Keratinocyte (primary cell): Measurements from ENCODE around the gene TNC. TPM values are rescaled to one million over a fixed set of nuclear protein-coding genes. Genes with fewer than 3 reads are reported as not detected.

Experiments used
- DNase-seq: peaks from one replicate; pipeline ENCODE4 v3.0.0-alpha.2; 2011; ENCODE audit warnings: low read depth, missing footprints, low spot score
- FAIRE-seq: peaks from 2 replicates; lab custom pipeline; 2011; peaks lifted over from hg19 to GRCh38; lab: Jason Lieb, UNC
- H2AFZ ChIP-seq: 2 replicates; pipeline ENCODE4 v1.6.0; 2012; ENCODE audit warnings: low read length, control low read depth, inconsistent platforms; ENCODE audit not compliant: control insufficient read depth
- H3K27ac ChIP-seq: 2 replicates; pipeline ENCODE4 v1.5.1; 2011; ENCODE audit warnings: low read length; ENCODE audit not compliant: control insufficient read depth, insufficient read depth
- H3K27me3 ChIP-seq: 3 replicates; pipeline ENCODE4 v1.6.0; 2011; ENCODE audit warnings: low read length; ENCODE audit not compliant: control insufficient read depth, insufficient read depth; ENCODE audit errors: extremely low read depth
- H3K36me3 ChIP-seq, 2 experiments: 2 replicates in 1 of 2; 3 replicates in 1 of 2; pipeline ENCODE4 v1.5.1; 2011; ENCODE audit warnings: low read length in 2 of 2, mild to moderate bottlenecking in 1 of 2; ENCODE audit not compliant: control insufficient read depth in 2 of 2, insufficient read depth in 2 of 2; ENCODE audit errors: extremely low read depth in 1 of 2
- H3K4me1 ChIP-seq: 3 replicates; pipeline ENCODE4 v1.5.1; 2011; ENCODE audit warnings: low read length; ENCODE audit not compliant: control insufficient read depth, insufficient read depth; ENCODE audit errors: extremely low read depth
- H3K4me2 ChIP-seq: 3 replicates; pipeline ENCODE4 v1.6.0; 2011; ENCODE audit warnings: low read depth, low read length; ENCODE audit not compliant: control insufficient read depth, insufficient read depth; ENCODE audit errors: extremely low read depth
- H3K4me3 ChIP-seq, 3 experiments: fragments of 200-600 bp in 1 of 3; sonication (generic) in 1 of 3; 2 replicates in 2 of 3; 3 replicates in 1 of 3; pipeline ENCODE4 v1.5.1; 2011 to 2016; ENCODE audit warnings: low read length in 3 of 3, mild to moderate bottlenecking in 3 of 3, control low read depth in 2 of 3, inconsistent platforms in 1 of 3, low read depth in 1 of 3, mixed read lengths in 1 of 3, mixed run types in 1 of 3, moderate library complexity in 1 of 3; ENCODE audit not compliant: control insufficient read depth in 2 of 3, insufficient read depth in 2 of 3; ENCODE audit errors: extremely low read depth in 1 of 3
- H3K79me2 ChIP-seq: 2 replicates; pipeline ENCODE4 v1.6.0; 2012; ENCODE audit warnings: low read length; ENCODE audit not compliant: control insufficient read depth, insufficient read depth
- H3K9ac ChIP-seq: 3 replicates; pipeline ENCODE4 v1.6.0; 2011; ENCODE audit warnings: low read length; ENCODE audit not compliant: control insufficient read depth, insufficient read depth; ENCODE audit errors: extremely low read depth
- H3K9me1 ChIP-seq: 3 replicates; pipeline ENCODE4 v1.6.0; 2011; ENCODE audit warnings: low read length; ENCODE audit not compliant: control insufficient read depth, insufficient read depth; ENCODE audit errors: extremely low read depth
- H3K9me3 ChIP-seq: 2 replicates; pipeline ENCODE4 v1.5.1; 2012; ENCODE audit warnings: low read depth, low read length; ENCODE audit not compliant: control insufficient read depth
- H4K20me1 ChIP-seq: 3 replicates; pipeline ENCODE4 v1.6.0; 2011; ENCODE audit warnings: low read length; ENCODE audit not compliant: control insufficient read depth, insufficient read depth; ENCODE audit errors: extremely low read depth
- EZH2 ChIP-seq: IDR thresholded peaks from one replicate; pipeline ENCODE4 v1.6.1; 2012; ENCODE audit warnings: inconsistent platforms, mild to moderate bottlenecking, low read length, moderate library complexity
- dilution Hi-C: fragments of 300-500 bp; cut with MboI; formaldehyde crosslinking; loops from one replicate; pipeline ENCODE4 v1.7.0; 2020; ENCODE audit warnings: low sequenced_read_pairs; ENCODE audit not compliant: extremely low pct_ligation_motif_present
- polyA plus RNA-seq, 5 experiments: library from polyadenylated mRNA; depleted of rRNA in 3 of 5; stranded (reverse) in 3 of 5; stranded (forward) in 1 of 5; unstranded in 1 of 5; fragments of >200 nt; gene quantifications; 1 replicate in 1 of 5; 2 replicates in 3 of 5; 3 replicates in 1 of 5; pipeline versions ENCODE4 v1.2.1 to v1.2.3, GENCODE V29; 2011 to 2012; ENCODE audit warnings: missing spikeins in 2 of 5, low read depth in 1 of 5, low replicate concordance in 1 of 5
- TF ChIP-seq, protein P1 (sequence below), 3 experiments: IDR thresholded peaks in 1 of 3; conservative IDR thresholded peaks in 1 of 3; optimal IDR thresholded peaks in 1 of 3; 2 replicates in 2 of 3; 3 replicates in 1 of 3; pipeline versions ENCODE3 to v1.5.1; 2011; ENCODE audit warnings: low read length in 3 of 3, mild to moderate bottlenecking in 3 of 3, moderate library complexity in 2 of 3, control low read depth in 1 of 3, inconsistent platforms in 1 of 3; ENCODE audit not compliant: insufficient read depth in 2 of 3; ENCODE audit errors: extremely low read depth in 1 of 3

Gene TNC
- polyA plus RNA-seq, 1 donor (not counting 4 experiments of a cell fraction or from before 2014, with no cell fraction given): 58.7 TPM

DNA sequence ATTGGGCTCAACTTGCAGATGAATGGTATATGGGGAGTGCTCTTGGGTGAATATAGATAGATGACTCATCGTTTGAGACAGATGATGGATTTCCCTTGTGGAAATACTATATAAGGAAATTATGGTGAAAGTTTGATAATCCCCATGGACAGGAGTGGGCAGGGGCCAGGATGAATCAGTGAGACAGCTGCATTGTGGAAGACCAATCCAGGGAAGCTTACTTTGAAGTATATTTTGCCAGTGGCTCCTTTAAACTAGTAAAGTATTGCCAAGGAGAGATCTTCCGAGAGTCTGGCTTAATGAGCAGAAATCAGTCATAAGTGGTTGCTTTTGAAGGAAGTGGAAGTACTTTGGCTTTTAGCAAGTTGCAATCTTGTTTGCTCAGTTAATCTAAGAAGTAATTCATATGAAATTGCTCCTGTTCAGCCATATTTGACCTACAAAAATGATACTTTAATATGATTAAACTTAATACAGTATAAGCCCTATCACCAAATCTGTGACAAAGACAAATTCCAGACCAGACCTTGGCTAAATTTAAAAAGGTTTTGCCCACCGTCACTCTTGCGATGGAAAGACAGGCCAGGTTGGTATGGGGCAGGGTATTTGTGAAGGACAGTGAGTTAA is 9.3 kb upstream of the TNC start:
- Histone ChIP-seq H3K27ac (no peak overlapping the region), H3K79me2 (no peaks in the 10 kb centered on the region), H3K36me3 (no peaks in the 10 kb centered on the region), H3K4me1 (peaks cover 9% of the 10 kb centered on the region), H3K4me3 (no peak overlapping the region), H2AFZ (peak overlapping the region; percentile 10), H3K9me1 (no peaks in the 10 kb centered on the region), H3K9me3 (peaks cover 2% of the 10 kb centered on the region), H3K9ac (no peak overlapping the region), H3K27me3 (no peaks in the 10 kb centered on the region), H3K4me2 (no peak overlapping the region), H4K20me1 (no peaks in the 10 kb centered on the region)
- peak; percentile 67 for FAIRE-seq
- no peak for TF ChIP-seq EZH2
- TF ChIP-seq, protein P1, sequence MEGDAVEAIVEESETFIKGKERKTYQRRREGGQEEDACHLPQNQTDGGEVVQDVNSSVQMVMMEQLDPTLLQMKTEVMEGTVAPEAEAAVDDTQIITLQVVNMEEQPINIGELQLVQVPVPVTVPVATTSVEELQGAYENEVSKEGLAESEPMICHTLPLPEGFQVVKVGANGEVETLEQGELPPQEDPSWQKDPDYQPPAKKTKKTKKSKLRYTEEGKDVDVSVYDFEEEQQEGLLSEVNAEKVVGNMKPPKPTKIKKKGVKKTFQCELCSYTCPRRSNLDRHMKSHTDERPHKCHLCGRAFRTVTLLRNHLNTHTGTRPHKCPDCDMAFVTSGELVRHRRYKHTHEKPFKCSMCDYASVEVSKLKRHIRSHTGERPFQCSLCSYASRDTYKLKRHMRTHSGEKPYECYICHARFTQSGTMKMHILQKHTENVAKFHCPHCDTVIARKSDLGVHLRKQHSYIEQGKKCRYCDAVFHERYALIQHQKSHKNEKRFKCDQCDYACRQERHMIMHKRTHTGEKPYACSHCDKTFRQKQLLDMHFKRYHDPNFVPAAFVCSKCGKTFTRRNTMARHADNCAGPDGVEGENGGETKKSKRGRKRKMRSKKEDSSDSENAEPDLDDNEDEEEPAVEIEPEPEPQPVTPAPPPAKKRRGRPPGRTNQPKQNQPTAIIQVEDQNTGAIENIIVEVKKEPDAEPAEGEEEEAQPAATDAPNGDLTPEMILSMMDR (optimal IDR thresholded peaks at IDR 0.05 in 1 of 3, IDR thresholded peaks at IDR 0.05 in 1 of 3, conservative IDR thresholded peaks at IDR 0.05 in 1 of 3; ENCODE audit: extremely low read depth in 1 of 3, insufficient read depth in 2 of 3, low read length in 3 of 3): no peak
- DNase-seq: no peak
- dilution Hi-C loops: no loop called here

DNA sequence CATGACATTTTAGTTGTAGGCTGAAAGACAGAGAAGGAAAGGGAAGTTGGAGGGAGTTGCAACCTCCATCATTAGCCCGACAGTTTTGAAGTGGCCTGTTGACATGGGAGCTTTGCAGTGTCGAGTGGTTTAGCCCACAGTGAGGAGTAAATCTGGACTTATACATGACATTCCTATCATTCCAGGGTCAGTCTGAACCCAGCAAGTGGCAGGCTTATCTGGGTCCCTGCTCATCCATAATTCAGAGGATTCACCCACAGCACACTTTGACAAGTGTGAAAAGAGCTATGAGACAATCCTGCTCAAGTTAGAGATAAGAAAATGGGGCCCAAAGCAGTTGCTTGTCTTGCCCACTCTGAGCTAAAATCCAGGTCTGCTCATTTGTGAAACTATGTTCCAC is 8.4 kb upstream of the TNC start:
- H3K9me3 ChIP-seq: peaks cover 2% of the 10 kb centered on the region
- no peaks in the 10 kb centered on the region for H3K27me3 ChIP-seq
- FAIRE-seq (no peak), DNase-seq (no peak)
- dilution Hi-C loops: no loop called here
- no peaks in the 10 kb centered on the region for H3K36me3 ChIP-seq
- no peak overlapping the region for H3K4me2 ChIP-seq
- no peak overlapping the region for H3K27ac ChIP-seq
- no peak overlapping the region for H3K9ac ChIP-seq
- H3K79me2 ChIP-seq: no peaks in the 10 kb centered on the region
- H4K20me1 ChIP-seq: no peaks in the 10 kb centered on the region
- peaks cover 15% of the 10 kb centered on the region for H3K4me1 ChIP-seq
- TF ChIP-seq, protein P1 (optimal IDR thresholded peaks at IDR 0.05 in 1 of 3, IDR thresholded peaks at IDR 0.05 in 1 of 3, conservative IDR thresholded peaks at IDR 0.05 in 1 of 3; ENCODE audit: extremely low read depth in 1 of 3, insufficient read depth in 2 of 3, low read length in 3 of 3): no peak
- TF ChIP-seq EZH2: no peak
- H2AFZ ChIP-seq: no peak overlapping the region
- H3K9me1 ChIP-seq: no peaks in the 10 kb centered on the region
- H3K4me3 ChIP-seq: no peak overlapping the region
